HG03378 (cell line): ENCODE data around the gene MRPS2.
"Not testable (repeated sequence)": the region's sequence is repeated elsewhere in the genome, so short reads cannot be mapped to it uniquely, and the experiment has no call there.

Experiments
- ATAC-seq: cut with Tn5 transposase; IDR thresholded peaks from one replicate; pipeline ENCODE4 v1.9.1; 2021; ENCODE audit warnings: mild to moderate bottlenecking, moderate library complexity; ENCODE audit not compliant: unreplicated experiment

The MRPS2 gene

GRCh38 chr9:135526730-135527571 lies 26.5 kb downstream of the MRPS2 start:
- ATAC-seq = no peak

DNA sequence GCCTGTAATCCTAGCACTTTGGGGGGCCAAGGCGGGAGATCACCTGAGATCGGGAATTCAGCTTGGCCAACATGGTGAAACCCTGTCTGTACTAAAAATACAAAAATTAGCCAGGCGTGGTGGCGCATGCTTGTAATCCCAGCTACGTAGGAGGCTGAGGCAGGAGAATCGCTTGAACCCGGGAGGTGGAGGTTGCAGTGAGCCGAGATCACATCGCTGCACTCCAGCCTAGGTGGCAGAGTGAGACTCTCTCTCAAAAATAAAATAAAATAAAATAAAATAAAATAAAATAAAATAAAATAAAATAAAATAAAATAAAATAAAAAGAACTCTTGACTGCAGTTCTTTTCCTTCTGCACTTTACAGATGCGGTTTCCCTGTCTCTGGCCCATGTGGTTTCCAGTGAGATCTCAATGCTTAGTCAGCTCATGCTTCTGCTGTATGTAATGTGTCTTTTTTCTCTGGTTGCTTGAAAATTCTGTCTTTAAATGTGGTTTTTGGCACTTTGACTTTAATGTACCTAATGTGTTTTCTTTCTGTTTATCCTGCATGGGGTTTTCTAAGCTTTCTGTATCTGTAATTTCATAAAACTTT lies 28.5 kb downstream of the MRPS2 start:
- not testable (repeated sequence) for ATAC-seq

DNA sequence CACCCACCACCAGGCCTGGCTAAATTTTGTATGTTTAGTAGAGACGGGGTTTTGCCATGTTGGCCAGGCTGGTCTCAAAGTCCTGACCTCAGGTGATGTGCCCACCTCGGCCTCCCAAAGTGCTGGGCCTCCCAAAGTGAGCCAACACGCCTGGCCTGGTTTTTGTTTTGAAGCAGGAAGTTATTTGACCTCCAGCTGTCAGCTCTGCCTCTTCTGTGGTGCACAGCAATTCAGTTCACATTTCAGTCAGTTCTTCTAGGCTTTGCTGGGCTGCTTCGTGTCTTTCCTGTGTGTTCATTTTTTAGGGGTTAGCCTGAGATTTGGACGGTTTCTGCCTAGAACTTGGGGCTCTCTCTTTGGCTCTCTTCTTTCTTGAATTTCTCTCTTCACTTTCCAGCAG lies 29.7 kb downstream of the MRPS2 start:
- ATAC-seq = no peak

DNA sequence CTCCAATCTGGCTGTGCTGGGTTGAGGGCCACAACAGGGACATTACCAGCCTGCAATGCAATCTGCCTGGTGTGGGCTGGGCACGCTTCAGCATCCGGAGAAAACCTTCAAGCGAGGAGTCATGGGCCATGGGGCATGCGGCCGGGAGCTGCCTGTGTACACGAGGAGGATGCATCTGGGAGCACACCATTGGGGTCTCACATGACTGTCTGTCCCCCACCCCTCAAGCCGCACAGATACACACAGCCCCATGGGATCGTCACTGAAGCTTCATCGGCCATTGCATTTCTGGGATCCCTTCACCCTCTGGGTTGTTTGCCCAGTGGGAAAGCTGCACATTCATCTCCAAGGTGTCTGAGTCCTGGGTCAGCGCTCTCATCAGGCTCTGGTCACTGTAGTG lies 30.6 kb downstream of the MRPS2 start:
- no peak for ATAC-seq

GRCh38 chr9:135533113-135533512 lies 32.6 kb downstream of the MRPS2 start:
- ATAC-seq = no peak

DNA sequence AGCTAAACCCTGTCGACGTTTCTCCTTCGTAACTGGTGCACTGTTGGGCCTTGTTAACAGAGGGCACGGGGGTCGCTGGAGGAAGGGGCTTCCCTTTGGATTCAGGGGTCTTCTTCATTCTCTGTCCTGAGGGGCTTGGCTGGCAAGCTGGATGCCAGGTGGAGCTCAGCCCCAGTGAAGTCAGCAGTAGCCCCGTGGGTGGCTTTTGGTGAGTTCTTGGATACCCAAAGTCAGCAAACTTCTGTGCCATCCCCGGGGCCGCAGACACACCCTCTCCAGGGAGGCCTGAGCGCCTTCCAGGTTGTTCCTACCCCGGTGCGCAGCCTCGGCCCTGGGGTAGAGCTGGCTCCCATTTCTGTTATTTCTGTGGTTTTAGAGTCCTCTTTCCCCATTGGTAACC lies 33.2 kb downstream of the MRPS2 start:
- no peak for ATAC-seq

DNA sequence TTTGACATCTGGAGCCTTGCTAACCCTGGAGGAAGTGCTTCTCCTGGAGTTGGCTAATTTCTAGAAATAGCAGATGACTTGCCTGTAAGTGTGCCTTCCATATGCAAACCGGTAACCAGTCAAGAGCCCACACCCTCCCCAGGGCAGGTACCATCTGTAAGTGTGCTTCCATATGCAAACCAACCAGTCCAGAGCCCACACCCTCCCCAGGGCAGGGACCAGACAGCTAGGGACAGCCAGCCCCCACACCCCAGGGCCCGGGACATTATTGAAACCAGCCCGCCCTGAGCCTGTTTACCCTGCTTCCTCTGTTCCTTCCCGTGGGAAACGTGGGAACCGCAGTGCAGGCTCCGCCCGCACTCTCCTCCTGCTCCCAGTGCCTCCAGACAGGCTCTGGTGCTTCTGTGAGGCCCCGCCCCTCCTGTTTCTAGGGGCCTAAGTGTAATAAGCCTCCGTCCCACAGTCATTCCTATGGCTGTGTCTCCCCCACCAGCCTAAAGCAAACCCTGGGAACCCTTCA lies 33.8 kb downstream of the MRPS2 start:
- not testable (repeated sequence) for ATAC-seq

- not testable (repeated sequence) for ATAC-seq
Measured at GRCh38 chr9:135534826-135535225, 34.3 kb downstream of the MRPS2 start.

GRCh38 chr9:135535631-135536030 lies 35.1 kb downstream of the MRPS2 start:
- not testable (repeated sequence) for ATAC-seq

GRCh38 chr9:135536216-135536615 lies 35.7 kb downstream of the MRPS2 start:
- no peak for ATAC-seq

DNA sequence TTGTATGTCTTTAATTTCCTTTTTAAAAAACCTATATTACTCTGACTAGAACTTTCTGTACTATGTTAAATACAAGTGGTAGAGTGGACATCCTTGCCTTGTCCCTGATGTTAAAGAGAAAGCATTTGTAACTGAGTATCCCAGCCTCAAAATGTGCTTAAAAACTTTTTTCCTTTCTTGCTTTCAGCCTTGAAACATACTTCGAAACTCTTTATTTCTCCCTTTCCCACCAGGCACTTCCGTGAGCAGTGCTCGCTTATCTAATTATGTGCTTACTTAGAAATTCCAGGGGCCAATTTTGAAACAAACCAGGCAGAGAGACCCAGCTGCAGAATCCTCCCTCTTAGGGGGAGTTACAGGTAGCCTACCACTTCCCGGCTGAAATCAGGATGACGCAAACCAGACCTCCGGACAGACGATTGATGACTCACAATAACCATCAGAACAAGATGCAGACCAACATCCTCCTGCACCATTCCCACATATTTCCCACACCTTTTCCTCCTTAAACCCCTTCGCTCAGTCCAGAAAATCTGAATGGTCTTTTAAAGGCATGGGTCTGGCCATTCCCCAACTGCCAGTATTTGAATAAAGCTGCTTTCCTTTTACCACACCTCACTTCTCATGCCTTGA lies 42.9 kb downstream of the MRPS2 start:
- not testable (repeated sequence) for ATAC-seq

- ATAC-seq = no peak
Measured at GRCh38 chr9:135544981-135545635, 44.6 kb downstream of the MRPS2 start.

- not testable (repeated sequence) for ATAC-seq
Measured at GRCh38 chr9:135545646-135546176, 45.2 kb downstream of the MRPS2 start, which contains the start of gene OBP2A. Gene OBP2A, plus strand, starts transcription at chr9:135546126. Its CDS starts 55 bp downstream, at chr9:135546181.

- not testable (repeated sequence) for ATAC-seq
Measured at GRCh38 chr9:135546792-135547617, 46.5 kb downstream of the MRPS2 start.

DNA sequence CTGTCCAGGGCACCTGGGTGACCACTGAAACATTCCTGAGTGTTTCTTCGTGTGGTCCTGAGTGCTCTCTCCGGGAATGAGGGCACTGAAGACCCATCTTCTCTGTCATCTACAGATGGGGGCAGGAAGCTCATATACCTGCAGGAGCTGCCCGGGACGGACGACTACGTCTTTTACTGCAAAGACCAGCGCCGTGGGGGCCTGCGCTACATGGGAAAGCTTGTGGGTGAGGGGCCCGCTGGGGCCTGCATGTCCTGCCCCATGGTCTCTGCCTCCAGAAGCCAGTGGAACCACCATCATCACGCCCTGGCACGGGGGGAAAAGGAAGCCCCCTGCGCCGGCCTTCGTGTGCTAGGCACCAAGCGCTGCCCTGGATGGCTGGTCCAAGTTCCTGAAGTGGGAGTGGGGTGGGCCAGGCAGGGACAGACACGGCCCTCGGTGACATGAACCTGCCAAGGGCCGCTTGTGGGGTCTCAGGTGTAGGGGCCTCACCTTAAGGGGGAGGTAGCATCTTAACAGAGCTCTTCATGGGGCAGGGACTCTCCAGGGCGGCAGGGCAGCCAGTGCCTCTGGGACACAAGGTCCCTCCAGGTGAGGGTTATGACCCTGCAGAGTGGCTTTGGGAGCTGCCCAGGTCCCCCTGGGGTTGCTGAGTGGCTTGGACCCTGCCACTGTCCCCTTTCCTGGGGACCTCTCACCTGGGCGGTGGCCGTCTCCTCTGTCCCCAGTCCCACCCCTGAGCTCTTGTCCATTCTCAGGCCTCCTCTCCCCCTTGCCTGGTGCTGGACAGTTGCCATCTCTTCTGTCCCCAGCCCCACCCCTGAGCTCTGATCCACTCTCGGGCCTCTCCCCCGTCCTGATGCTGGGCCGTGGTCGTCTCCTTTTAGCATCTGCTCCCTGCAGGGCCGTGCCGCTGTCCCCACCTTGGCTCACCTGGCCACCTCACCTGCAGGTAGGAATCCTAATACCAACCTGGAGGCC lies 47.6 kb downstream of the MRPS2 start:
- no peak for ATAC-seq

GRCh38 chr9:135549478-135550343 lies 49.2 kb downstream of the MRPS2 start:
- ATAC-seq = not testable (repeated sequence)

DNA sequence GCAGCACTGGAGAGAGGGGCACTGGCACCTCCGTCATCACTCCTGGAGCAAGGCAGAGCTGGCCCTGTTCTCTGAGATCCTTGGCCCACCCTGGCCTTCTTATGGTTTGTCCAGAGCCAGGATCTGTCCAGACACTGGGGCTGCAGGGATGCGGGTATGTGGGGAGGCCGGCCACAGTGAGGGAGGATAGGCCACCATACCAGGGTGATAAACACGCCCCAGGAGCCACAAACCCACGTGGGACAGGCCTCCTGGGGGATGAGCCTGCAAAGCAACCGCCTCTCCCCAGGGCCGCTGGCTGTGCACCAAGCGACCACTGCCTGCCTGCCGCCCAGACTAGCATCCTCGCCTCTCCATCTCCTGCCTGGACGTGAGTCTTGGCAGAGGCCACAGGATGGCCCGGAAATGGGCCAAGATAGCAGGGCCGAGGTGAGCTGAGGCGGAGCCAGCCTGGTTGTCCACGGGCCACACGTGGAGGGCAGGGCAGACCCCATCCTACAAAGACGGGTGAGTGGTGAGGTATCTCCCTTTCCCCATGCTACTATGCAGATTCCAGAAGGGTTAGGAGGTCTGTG lies 49.9 kb downstream of the MRPS2 start:
- no peak for ATAC-seq
